ENCODE data around the gene FERMT2.

GRCh38 chr14:52914295-52914694 is 36.6 kb downstream of the FERMT2 start:
- TF ChIP-seq CTCF (IDR thresholded peaks at IDR 0.05; ENCODE audit: low read depth, low read length, missing input control) (no peak), RAD21 (IDR thresholded peaks at IDR 0.05) (no peak), FOXA1 (IDR thresholded peaks at IDR 0.05) (no peak), YY1 (IDR thresholded peaks at IDR 0.05) (no peak), SP1 (IDR thresholded peaks at IDR 0.05) (no peak), REST (IDR thresholded peaks at IDR 0.05) (no peak), TAF1 (conservative IDR thresholded peaks at IDR 0.05) (no peak), RXRA (IDR thresholded peaks at IDR 0.05) (no peak), JUND (IDR thresholded peaks at IDR 0.05) (no peak), EGR1 (IDR thresholded peaks at IDR 0.05; ENCODE audit: low read depth in 2 of 2) (no peak), ZBTB33 (IDR thresholded peaks at IDR 0.05) (no peak), GABPA (IDR thresholded peaks at IDR 0.05 in 1 of 2, conservative IDR thresholded peaks at IDR 0.05 in 1 of 2) (no peak)
- TF ChIP-seq, protein P1, sequence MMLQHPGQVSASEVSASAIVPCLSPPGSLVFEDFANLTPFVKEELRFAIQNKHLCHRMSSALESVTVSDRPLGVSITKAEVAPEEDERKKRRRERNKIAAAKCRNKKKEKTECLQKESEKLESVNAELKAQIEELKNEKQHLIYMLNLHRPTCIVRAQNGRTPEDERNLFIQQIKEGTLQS (IDR thresholded peaks at IDR 0.05), result no peak
- TF ChIP-seq, protein P2, sequence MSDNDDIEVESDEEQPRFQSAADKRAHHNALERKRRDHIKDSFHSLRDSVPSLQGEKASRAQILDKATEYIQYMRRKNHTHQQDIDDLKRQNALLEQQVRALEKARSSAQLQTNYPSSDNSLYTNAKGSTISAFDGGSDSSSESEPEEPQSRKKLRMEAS (IDR thresholded peaks at IDR 0.05), result no peak
